Measurements from ENCODE around the gene PRDX4. TPM values are rescaled to one million over a fixed set of nuclear protein-coding genes. Genes with fewer than 3 reads are reported as not detected.

PRDX4 gene
- total RNA-seq, 4 donors from 2014 or later: 47.6 to 126 (median 74.3) TPM

GRCh38 chrX:23726191-23726590 lies 58.9 kb downstream of the PRDX4 start:
- Histone ChIP-seq H3K4me3 (no peak overlapping the region), H3K27ac (no peak overlapping the region), H3K36me3 (peaks cover 0 to 83% of the 10 kb centered on the region in 2 donors), H3K9me3 (no peaks in the 10 kb centered on the region), H3K27me3 (no peaks in the 10 kb centered on the region), H3K4me1 (no peaks in the 10 kb centered on the region)
- TF ChIP-seq POLR2AphosphoS5 (IDR thresholded peaks at IDR 0.05) (no peak), CTCF (IDR thresholded peaks at IDR 0.05) (no peak), EP300 (IDR thresholded peaks at IDR 0.05) (no peak), POLR2A (IDR thresholded peaks at IDR 0.05) (no peak)
- ATAC-seq: no peak
- WGBS, 2 donors (ENCODE audit: low coverage in 1 of 2): 72 to 100% methylated on average over 2 to 5 of the region's 6 CpGs

DNA sequence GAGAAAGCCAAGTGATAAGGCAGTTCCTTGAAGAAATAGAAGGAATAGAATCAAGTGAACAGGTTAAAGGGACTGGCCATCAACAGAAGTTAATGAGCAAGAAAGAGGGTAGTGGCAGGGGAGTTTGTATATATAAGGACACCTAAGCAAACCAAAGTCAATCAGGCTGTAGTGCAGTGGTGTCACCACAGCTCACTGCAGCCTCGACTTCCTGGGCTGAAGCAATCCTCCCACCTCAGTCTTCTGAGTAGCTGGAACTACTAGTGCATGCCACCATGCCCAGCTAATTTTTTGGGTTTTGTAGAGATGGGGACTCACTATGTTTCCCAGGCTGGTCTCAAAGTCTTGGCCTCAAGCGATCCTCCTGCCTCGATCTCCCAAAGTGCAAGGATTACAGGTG lies 59.9 kb downstream of the PRDX4 start:
- Histone ChIP-seq H3K27ac (no peak overlapping the region), H3K4me1 (no peaks in the 10 kb centered on the region), H3K27me3 (no peaks in the 10 kb centered on the region), H3K36me3 (peaks cover 0 to 81% of the 10 kb centered on the region in 2 donors), H3K4me3 (no peak overlapping the region), H3K9me3 (no peaks in the 10 kb centered on the region)
- ATAC-seq: no peak
- no peak for TF ChIP-seq EP300 (IDR thresholded peaks at IDR 0.05)
- TF ChIP-seq POLR2AphosphoS5 (IDR thresholded peaks at IDR 0.05): no peak
- TF ChIP-seq POLR2A (IDR thresholded peaks at IDR 0.05): no peak
- no peak for TF ChIP-seq CTCF (IDR thresholded peaks at IDR 0.05)
- 67% methylated on average over 1 of the region's 3 CpGs; no CpG with 5 or more reads in 1 of the 2 donors for WGBS, 2 donors (ENCODE audit: low coverage in 1 of 2)

- H3K27me3 ChIP-seq: no peaks in the 10 kb centered on the region
- no peaks in the 10 kb centered on the region for H3K9me3 ChIP-seq
- no peak overlapping the region for H3K4me3 ChIP-seq
- no peak overlapping the region for H3K27ac ChIP-seq
- TF ChIP-seq POLR2A (IDR thresholded peaks at IDR 0.05) (no peak), EP300 (IDR thresholded peaks at IDR 0.05) (no peak), CTCF (IDR thresholded peaks at IDR 0.05) (no peak), POLR2AphosphoS5 (IDR thresholded peaks at IDR 0.05) (no peak)
- no peak for ATAC-seq
- no peaks in the 10 kb centered on the region for H3K4me1 ChIP-seq
- WGBS, 2 donors (ENCODE audit: low coverage in 1 of 2): 73 to 80% methylated on average over 1 of the region's 1 CpG
- H3K36me3 ChIP-seq: peaks cover 0 to 76% of the 10 kb centered on the region in 2 donors
Observed at GRCh38 chrX:23729214-23729613, 61.9 kb downstream of the PRDX4 start.

- no peak overlapping the region for H3K4me3 ChIP-seq
- WGBS, 2 donors (ENCODE audit: low coverage in 1 of 2): 63 to 78% methylated on average over 1 of the region's 1 CpG
- no peak overlapping the region for H3K27ac ChIP-seq
- no peak for ATAC-seq
- peaks cover 0 to 61% of the 10 kb centered on the region in 2 donors for H3K36me3 ChIP-seq
- no peaks in the 10 kb centered on the region for H3K9me3 ChIP-seq
- TF ChIP-seq CTCF (IDR thresholded peaks at IDR 0.05) (no peak), POLR2AphosphoS5 (IDR thresholded peaks at IDR 0.05) (no peak), EP300 (IDR thresholded peaks at IDR 0.05) (no peak), POLR2A (IDR thresholded peaks at IDR 0.05) (no peak)
- H3K4me1 ChIP-seq: peaks cover 0 to 6% (median 0%) of the 10 kb centered on the region in 3 donors
- H3K27me3 ChIP-seq: no peaks in the 10 kb centered on the region
Observed at GRCh38 chrX:23731951-23732350, 64.7 kb downstream of the PRDX4 start.

GRCh38 chrX:23732704-23733103 lies 65.4 kb downstream of the PRDX4 start:
- 40 to 42% methylated on average over 2 to 5 of the region's 5 CpGs for WGBS, 2 donors (ENCODE audit: low coverage in 1 of 2)

More at GRCh38 chrX:23732704-23733103, 65.4 kb downstream of the PRDX4 start:
- H3K36me3 ChIP-seq: peaks cover 0 to 54% of the 10 kb centered on the region in 2 donors
- no peaks in the 10 kb centered on the region for H3K9me3 ChIP-seq
- no peak for ATAC-seq
- no peak overlapping the region for H3K27ac ChIP-seq
- no peak for TF ChIP-seq POLR2A (IDR thresholded peaks at IDR 0.05)
- no peak for TF ChIP-seq EP300 (IDR thresholded peaks at IDR 0.05)
- no peak for TF ChIP-seq CTCF (IDR thresholded peaks at IDR 0.05)
- TF ChIP-seq POLR2AphosphoS5 (IDR thresholded peaks at IDR 0.05): no peak
- H3K27me3 ChIP-seq: no peaks in the 10 kb centered on the region
- H3K4me3 ChIP-seq: no peak overlapping the region
- peaks cover 0 to 7% (median 0%) of the 10 kb centered on the region in 3 donors for H3K4me1 ChIP-seq
